ENCODE results near the gene SDHC. TPM values are rescaled to one million over a fixed set of nuclear protein-coding genes. Genes with fewer than 3 reads are reported as not detected.

The SDHC gene
- total RNA-seq, 2 donors from 2014 or later, result 37.8 to 151 TPM

- DNase-seq (ENCODE audit: low spot score), result no peak
- TF ChIP-seq CTCF (IDR thresholded peaks at IDR 0.05), result no peak
- Histone ChIP-seq H3K27me3 (no peaks in the 10 kb centered on the region), H3K4me1 (no peaks in the 10 kb centered on the region), H3K27ac (no peak overlapping the region), H3K4me3 (no peak overlapping the region), H3K36me3 (no peaks in the 10 kb centered on the region), H3K9me3 (no peaks in the 10 kb centered on the region)
These were observed 40.8 kb upstream of the SDHC start for GRCh38 chr1:161273402-161273801.

DNA sequence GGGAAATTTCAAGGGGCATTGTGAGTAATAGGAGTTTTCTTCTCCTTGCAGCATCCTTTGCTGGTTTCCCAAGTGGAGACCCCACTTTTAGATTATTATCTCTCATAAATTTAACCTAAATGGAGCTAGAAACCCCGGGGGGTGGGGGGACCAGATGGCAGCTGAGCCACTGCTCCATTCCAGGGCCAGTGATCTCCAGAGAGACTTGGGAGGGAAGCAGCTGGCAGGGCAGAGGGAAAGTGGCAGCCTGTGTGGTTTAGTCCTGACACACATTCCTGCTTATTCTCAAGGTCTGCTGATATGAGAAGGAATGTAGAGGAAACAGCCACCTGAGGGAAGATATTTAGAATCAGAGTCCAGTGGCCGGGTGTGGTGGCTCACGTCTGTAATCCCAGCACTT, 39.3 kb upstream of the SDHC start:
- H3K4me3 ChIP-seq, result no peak overlapping the region
- TF ChIP-seq CTCF (IDR thresholded peaks at IDR 0.05), result no peak
- H3K4me1 ChIP-seq, result no peaks in the 10 kb centered on the region
- no peak for DNase-seq (ENCODE audit: low spot score)
- H3K27me3 ChIP-seq, result no peaks in the 10 kb centered on the region
- no peaks in the 10 kb centered on the region for H3K36me3 ChIP-seq
- H3K27ac ChIP-seq, result no peak overlapping the region
- H3K9me3 ChIP-seq, result no peaks in the 10 kb centered on the region

GRCh38 chr1:161282991-161283390, 31.2 kb upstream of the SDHC start:
- Histone ChIP-seq H3K4me1 (no peaks in the 10 kb centered on the region), H3K27ac (no peak overlapping the region), H3K4me3 (no peak overlapping the region), H3K36me3 (no peaks in the 10 kb centered on the region), H3K9me3 (no peaks in the 10 kb centered on the region), H3K27me3 (no peaks in the 10 kb centered on the region)
- no peak for TF ChIP-seq CTCF (IDR thresholded peaks at IDR 0.05)
- DNase-seq (ENCODE audit: low spot score), result no peak

DNA sequence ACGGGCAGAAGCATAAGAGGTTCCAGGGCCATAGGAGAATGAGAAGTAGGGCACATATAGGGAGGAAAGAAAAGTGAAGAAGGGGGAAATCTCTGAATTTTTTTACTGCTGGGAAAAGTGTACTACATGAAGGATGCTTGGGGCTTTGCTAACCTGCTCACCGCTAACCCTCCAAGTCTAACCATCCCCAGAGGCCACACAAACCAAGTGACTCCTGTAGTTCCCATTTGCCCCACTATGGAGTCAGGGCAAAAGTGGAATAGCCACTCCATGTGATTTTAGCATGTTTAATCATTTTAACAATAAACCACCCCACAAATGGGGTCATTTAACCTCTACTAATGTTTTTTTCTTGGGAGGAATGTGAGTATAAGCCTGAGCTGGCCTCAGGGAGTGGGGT, 29.1 kb upstream of the SDHC start:
- no peak overlapping the region for H3K27ac ChIP-seq
- no peaks in the 10 kb centered on the region for H3K4me1 ChIP-seq
- DNase-seq (ENCODE audit: low spot score), result no peak
- H3K36me3 ChIP-seq, result no peaks in the 10 kb centered on the region
- no peaks in the 10 kb centered on the region for H3K27me3 ChIP-seq
- no peak overlapping the region for H3K4me3 ChIP-seq
- TF ChIP-seq CTCF (IDR thresholded peaks at IDR 0.05), result no peak
- no peaks in the 10 kb centered on the region for H3K9me3 ChIP-seq

DNA sequence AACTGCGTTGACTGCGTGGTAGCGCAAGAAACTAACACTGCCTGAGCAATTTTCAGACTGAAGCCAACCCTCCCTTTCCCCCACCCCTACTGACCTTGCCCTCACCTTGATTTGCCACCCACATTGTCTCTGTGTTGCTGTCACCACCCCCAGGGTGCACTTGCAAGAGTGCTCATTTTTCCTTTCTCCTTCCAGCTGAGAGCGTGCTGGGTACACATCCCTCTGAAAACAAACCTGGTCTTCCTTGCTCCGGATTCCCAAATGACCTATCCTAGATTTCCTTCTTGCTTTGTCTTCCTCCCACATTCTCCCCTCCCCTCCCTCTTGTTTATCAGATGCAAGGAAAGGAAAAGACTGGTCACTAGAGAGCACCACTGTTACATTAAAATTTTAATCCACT, 28.7 kb upstream of the SDHC start:
- Histone ChIP-seq H3K36me3 (no peaks in the 10 kb centered on the region), H3K9me3 (no peaks in the 10 kb centered on the region), H3K4me3 (no peak overlapping the region), H3K27me3 (no peaks in the 10 kb centered on the region), H3K4me1 (no peaks in the 10 kb centered on the region), H3K27ac (no peak overlapping the region)
- no peak for DNase-seq (ENCODE audit: low spot score)
- TF ChIP-seq CTCF (IDR thresholded peaks at IDR 0.05), result no peak

DNA sequence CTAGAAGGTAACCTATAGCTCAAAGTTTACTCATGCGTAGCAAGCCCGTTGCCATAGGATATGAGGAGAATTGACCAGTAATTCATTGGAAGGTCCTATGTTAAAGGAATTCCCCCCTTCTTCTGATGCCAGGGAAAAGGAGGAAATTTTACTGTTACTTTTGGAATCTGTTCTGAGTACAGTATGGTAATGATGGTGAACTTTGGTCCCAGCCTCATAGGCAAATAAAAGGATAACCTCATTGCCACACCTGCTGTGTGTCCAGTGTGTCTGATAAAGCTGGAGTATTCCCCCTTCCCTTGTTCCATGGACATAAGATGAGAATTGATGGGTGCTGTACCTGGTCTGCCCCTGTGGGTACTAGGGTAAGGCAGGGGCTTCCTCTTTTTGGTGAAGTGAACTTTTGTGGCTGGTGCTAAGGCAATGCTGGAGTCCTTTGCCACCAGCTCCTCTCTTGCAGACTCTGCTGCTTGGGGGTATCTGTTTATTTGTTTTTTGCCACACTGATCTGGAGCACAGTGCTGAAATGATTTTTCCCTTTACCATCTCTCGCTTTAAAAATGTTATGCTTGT, 26.6 kb upstream of the SDHC start:
- Histone ChIP-seq H3K9me3 (no peaks in the 10 kb centered on the region), H3K4me1 (no peaks in the 10 kb centered on the region), H3K4me3 (no peak overlapping the region), H3K36me3 (no peaks in the 10 kb centered on the region), H3K27me3 (no peaks in the 10 kb centered on the region), H3K27ac (no peak overlapping the region)
- DNase-seq (ENCODE audit: low spot score), result no peak
- TF ChIP-seq CTCF (IDR thresholded peaks at IDR 0.05), result no peak
